ENCODE data around the gene PRDM1.

The PRDM1 gene

DNA sequence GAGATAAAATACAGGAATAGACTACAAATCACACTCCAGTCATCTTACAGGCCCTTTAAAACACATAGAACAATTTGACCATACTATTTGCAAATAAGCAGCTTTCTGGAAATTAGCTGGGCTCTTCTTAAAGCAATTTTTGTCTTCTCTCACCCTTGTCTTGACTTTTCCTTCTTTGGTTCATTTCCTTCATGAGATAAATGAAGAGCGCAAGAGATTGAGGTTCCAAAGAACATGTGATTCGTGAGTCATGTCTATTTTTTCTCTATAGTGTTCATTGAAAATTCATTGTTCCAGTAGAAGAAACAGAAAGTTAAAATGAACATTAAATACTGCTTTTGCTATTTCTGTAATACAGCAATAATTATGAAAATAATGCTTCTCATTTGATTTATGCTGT lies 33.9 kb downstream of the PRDM1 start:
- H3K4me1 ChIP-seq (ENCODE audit: control insufficient read depth, insufficient read depth, low read length), result no peaks in the 10 kb centered on the region
- H3K27me3 ChIP-seq (replicated peaks; ENCODE audit: control insufficient read depth, insufficient read depth, low read length), result no peaks in the 10 kb centered on the region
- no peaks in the 10 kb centered on the region for H3K36me3 ChIP-seq (ENCODE audit: control insufficient read depth, insufficient read depth, low read length, severe bottlenecking)
- H3K9me3 ChIP-seq (ENCODE audit: control insufficient read depth, low read length), result no peaks in the 10 kb centered on the region
- no peak overlapping the region for H3K4me3 ChIP-seq (ENCODE audit: low read length)
- H3K9ac ChIP-seq (ENCODE audit: low read length), result no peak overlapping the region
- DNase-seq (ENCODE audit: low read depth), result no peak

DNA sequence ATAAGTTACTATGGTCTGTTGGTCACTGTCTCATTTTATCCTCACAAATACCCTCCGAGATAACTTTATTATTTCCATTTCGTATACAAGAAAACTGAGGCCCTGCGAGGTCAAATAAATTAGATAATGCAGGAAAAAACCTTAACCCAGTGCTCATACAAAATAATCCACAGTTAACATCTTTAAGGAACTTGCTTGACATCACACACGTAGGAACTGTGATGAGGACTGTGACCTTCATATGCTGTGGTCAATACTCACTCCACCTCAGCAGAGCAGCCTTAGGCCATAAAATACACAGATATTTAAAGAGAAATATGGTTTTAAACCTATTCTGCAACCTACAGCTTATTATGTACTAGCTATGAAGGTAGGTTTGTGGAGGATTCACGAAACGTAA lies 34.3 kb downstream of the PRDM1 start:
- Histone ChIP-seq H3K36me3 (ENCODE audit: control insufficient read depth, insufficient read depth, low read length, severe bottlenecking) (no peaks in the 10 kb centered on the region), H3K9me3 (ENCODE audit: control insufficient read depth, low read length) (no peaks in the 10 kb centered on the region)
- DNase-seq (ENCODE audit: low read depth), result no peak

DNA sequence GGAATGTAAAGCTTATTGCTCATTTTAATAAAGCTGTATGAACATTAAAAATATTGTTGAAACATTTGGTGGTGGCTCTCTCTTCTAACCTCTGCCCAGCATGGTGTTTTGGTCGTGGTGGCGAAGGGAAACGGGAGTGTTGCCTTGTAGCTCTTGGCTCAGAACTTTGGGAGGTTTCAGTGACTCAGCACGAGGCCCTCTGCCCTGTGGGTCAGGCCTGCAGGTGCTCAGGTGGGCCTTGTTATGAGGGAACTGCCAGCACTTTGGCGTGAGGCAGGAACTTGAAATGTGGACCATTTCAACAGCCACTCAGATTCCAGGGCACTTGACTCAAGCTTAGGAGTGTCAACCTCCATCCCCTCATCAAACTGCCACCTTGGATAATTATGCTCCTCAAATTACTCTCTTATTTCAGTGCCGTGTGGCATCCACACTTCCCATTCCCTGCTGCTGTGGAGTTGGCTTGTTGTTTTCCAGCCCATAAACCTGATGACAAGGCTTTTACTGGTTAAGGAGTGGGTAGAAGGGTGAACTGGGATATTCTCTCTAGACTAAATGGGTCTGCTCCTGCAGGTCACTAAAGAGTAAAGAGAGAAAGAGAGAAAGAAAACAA lies 36.3 kb downstream of the PRDM1 start:
- Histone ChIP-seq H3K9me3 (ENCODE audit: control insufficient read depth, low read length) (no peaks in the 10 kb centered on the region), H3K4me3 (ENCODE audit: low read length) (no peak overlapping the region), H3K4me1 (ENCODE audit: control insufficient read depth, insufficient read depth, low read length) (no peaks in the 10 kb centered on the region)

More for the DNA sequence above, 34.3 kb downstream of the PRDM1 start:
- no peak overlapping the region for H3K9ac ChIP-seq (ENCODE audit: low read length)
- no peak overlapping the region for H3K4me3 ChIP-seq (ENCODE audit: low read length)
- no peaks in the 10 kb centered on the region for H3K27me3 ChIP-seq (replicated peaks; ENCODE audit: control insufficient read depth, insufficient read depth, low read length)
- H3K4me1 ChIP-seq (ENCODE audit: control insufficient read depth, insufficient read depth, low read length), result no peaks in the 10 kb centered on the region

DNA sequence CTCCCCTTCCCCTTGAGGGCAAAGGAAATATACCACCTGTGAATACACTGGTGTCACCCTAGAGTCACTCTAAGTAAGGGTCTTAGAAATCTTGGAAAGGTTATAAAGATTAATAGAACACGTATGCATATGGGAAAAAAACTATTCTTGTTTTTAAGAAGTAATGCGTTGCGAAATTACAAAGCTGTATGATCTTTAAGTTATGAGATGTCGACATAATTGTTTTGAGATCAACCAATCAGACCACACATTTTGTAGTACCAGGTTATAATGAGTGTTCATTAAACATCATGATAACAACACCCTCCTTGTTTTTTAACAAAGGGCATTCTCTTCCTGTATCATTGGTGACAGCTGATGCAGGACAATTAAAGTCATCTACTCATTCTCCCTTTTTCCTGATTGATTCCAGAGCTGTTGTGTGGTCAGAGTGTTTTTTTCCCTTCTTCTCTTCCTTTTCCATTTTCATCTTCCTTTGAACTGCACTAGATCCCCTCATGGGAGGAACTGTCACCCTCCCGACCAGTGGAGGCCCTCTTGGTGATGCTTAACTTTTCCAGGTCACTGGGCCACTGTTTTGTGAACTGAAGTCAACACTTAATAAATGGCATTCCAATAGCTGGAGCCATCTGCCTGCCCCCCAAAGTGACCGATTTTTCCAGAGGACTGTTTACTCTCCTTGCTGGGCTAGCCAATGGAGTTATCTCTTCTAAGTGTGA lies 37.0 kb downstream of the PRDM1 start:
- DNase-seq (ENCODE audit: low read depth), result peak; percentile 15
- H3K4me3 ChIP-seq (ENCODE audit: low read length), result no peak overlapping the region
- no peaks in the 10 kb centered on the region for H3K36me3 ChIP-seq (ENCODE audit: control insufficient read depth, insufficient read depth, low read length, severe bottlenecking)
- H3K27me3 ChIP-seq (replicated peaks; ENCODE audit: control insufficient read depth, insufficient read depth, low read length), result no peaks in the 10 kb centered on the region
- no peak overlapping the region for H3K9ac ChIP-seq (ENCODE audit: low read length)
- H3K9me3 ChIP-seq (ENCODE audit: control insufficient read depth, low read length), result no peaks in the 10 kb centered on the region
- no peaks in the 10 kb centered on the region for H3K4me1 ChIP-seq (ENCODE audit: control insufficient read depth, insufficient read depth, low read length)

More for the DNA sequence above, 36.3 kb downstream of the PRDM1 start:
- Histone ChIP-seq H3K36me3 (ENCODE audit: control insufficient read depth, insufficient read depth, low read length, severe bottlenecking) (no peaks in the 10 kb centered on the region), H3K9ac (ENCODE audit: low read length) (no peak overlapping the region), H3K27me3 (replicated peaks; ENCODE audit: control insufficient read depth, insufficient read depth, low read length) (no peaks in the 10 kb centered on the region)
- DNase-seq (ENCODE audit: low read depth), result no peak

DNA sequence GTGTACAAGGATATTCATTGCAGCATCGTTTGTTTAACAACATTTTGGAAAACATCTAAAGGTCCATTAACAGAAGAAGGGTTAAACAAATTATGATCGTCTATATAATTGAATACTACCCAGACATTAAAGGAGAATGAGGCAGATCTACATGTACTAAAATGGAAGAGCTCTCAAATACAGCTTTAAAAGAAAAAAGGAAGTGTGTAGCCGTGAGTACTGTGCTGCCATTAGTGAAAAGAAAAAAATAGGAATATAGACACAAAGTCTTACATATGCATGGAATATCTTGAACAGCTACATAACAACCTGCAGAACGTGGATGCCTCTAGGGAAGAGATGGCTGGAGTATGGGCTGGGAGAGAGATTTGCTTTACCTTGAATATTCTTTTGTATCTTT lies 37.9 kb downstream of the PRDM1 start:
- Histone ChIP-seq H3K9me3 (ENCODE audit: control insufficient read depth, low read length) (no peaks in the 10 kb centered on the region), H3K36me3 (ENCODE audit: control insufficient read depth, insufficient read depth, low read length, severe bottlenecking) (no peaks in the 10 kb centered on the region), H3K4me1 (ENCODE audit: control insufficient read depth, insufficient read depth, low read length) (peaks cover 3% of the 10 kb centered on the region), H3K4me3 (ENCODE audit: low read length) (no peak overlapping the region), H3K27me3 (replicated peaks; ENCODE audit: control insufficient read depth, insufficient read depth, low read length) (no peaks in the 10 kb centered on the region), H3K9ac (ENCODE audit: low read length) (no peak overlapping the region)
- no peak for DNase-seq (ENCODE audit: low read depth)

DNA sequence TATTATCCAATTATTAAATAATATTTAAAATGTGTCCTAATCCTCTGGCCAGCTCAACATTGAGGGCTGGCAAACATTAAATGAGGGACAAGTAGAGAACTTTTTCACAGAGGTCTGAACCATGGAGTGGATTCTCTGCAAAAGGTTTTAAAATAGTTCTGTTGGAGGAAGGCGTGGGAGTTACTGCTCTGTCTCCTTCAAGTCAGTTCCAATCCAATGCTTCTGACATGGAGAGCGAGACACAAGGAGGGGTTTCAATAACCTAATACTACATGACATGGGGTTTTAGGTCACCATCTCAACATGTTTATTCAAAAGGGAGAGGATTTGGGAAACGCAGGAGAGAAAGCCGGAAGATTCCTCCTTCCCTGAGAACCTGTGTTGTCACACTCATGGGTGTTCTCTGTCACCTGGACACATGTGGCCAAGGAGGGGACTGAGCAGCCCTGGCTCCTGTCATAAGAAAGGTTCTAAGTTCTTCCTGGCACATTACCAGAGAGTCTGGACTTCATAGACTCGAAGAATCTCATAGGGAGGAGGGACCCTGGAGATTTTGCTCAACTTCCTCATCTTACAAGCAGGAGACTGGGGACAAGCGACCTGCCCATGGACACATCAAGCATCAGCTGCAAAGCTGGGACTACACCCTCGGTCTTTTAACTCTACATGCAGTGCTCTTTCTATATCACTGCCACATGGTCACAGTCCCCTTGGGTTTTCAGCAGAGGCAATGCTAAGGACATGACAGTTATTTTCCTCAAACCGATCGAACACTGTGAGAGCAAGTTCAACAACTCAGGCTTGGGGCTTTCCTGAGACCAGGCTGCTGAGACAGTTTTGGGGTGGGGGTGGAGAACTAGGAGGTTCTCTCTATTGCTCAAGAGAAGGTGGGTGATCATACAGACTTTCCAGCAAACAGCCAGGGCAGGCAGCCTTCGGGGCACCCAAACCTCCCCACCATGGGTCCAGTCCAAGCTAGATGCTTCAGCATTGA lies 38.6 kb downstream of the PRDM1 start:
- no peak overlapping the region for H3K9ac ChIP-seq (ENCODE audit: low read length)
- no peak for DNase-seq (ENCODE audit: low read depth)
- peaks cover 10% of the 10 kb centered on the region for H3K4me1 ChIP-seq (ENCODE audit: control insufficient read depth, insufficient read depth, low read length)
- H3K27me3 ChIP-seq (replicated peaks; ENCODE audit: control insufficient read depth, insufficient read depth, low read length), result no peaks in the 10 kb centered on the region
- no peak overlapping the region for H3K4me3 ChIP-seq (ENCODE audit: low read length)
- no peaks in the 10 kb centered on the region for H3K36me3 ChIP-seq (ENCODE audit: control insufficient read depth, insufficient read depth, low read length, severe bottlenecking)
- no peaks in the 10 kb centered on the region for H3K9me3 ChIP-seq (ENCODE audit: control insufficient read depth, low read length)

DNA sequence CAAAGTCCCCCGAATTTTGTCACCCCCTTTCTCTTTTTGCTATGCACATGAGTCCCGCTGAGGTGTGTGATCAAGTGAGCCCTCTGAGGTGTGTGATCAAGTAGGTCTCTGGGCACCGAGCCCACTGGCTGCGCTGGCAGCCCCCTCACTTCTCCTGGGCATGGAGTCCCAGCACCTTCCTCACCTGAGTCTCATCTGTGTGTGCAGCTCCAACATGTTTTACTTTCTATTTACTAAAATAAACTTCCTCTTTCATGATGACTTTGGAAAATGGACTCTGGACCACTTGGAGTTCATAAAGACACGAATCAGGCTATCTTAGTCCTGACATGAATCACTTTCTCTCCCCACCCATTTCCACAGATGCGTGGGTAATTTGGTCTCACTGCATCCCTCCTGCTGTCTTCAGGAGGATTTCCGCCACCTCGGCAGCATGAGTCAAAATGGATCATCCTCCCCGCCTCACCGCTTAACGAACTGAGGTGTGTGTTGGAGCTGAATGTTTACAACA lies 39.8 kb downstream of the PRDM1 start:
- no peak overlapping the region for H3K9ac ChIP-seq (ENCODE audit: low read length)
- peaks cover 18% of the 10 kb centered on the region for H3K4me1 ChIP-seq (ENCODE audit: control insufficient read depth, insufficient read depth, low read length)
- H3K9me3 ChIP-seq (ENCODE audit: control insufficient read depth, low read length), result no peaks in the 10 kb centered on the region
- no peaks in the 10 kb centered on the region for H3K27me3 ChIP-seq (replicated peaks; ENCODE audit: control insufficient read depth, insufficient read depth, low read length)
- H3K36me3 ChIP-seq (ENCODE audit: control insufficient read depth, insufficient read depth, low read length, severe bottlenecking), result no peaks in the 10 kb centered on the region
- H3K4me3 ChIP-seq (ENCODE audit: low read length), result no peak overlapping the region
- DNase-seq (ENCODE audit: low read depth), result no peak

DNA sequence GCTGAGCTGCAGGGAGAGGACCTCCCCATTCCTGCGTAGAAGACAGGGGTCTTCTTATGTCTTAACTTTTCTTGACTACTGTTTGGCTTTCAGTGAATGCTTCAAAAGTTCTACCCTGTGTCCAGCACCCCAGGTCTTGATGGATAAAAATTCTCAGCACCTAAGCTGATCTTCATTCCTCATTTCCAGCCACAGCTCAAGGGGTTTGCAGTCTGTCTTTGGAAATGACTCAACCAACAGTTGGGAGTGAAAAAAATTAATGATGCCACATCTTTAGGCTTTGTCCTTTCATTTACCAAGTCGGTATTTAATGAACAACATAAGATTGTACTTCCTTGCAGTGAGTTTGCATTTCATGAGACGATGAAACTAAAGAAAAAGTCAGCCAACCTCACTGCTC lies 40.3 kb downstream of the PRDM1 start:
- H3K4me3 ChIP-seq (ENCODE audit: low read length), result no peak overlapping the region
- no peak for DNase-seq (ENCODE audit: low read depth)

DNA sequence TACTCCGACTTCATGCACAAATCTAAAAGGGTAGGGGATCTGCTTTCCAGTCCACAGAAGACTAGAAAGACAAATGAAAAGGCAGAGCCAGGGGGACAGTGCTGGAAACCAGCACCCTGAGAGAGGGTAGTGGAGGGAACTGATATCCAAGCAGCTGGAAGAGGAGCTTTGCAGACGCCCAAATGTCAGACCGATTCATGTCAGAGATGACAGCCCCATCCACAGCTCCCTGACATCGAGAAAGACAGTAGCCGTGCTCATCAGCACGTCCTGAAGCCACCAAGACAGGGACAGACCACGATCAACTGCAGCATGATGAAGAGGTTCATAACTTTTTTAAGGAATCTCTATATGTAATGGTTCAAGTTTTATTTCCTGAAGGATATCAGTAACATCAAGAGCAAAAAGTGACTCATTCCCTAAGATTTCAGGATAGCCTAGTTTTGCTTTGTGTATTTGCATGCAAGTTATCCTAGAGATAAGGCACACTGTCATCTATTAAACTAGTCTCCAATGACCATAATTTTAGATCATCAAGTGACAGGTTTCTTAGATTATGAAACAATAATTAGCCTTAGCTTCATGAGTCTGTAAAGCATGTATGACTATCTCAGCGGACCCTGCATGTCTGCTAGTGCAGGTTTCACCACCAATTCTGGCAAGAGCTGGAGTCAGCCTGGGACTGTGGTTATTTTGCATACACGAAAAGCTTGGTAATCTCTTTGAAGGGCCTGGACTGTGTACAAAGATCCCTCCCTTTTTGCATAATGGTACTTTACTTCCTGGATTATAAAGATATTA lies 43.0 kb downstream of the PRDM1 start:
- H3K27me3 ChIP-seq (replicated peaks; ENCODE audit: control insufficient read depth, insufficient read depth, low read length), result no peaks in the 10 kb centered on the region
- H3K9ac ChIP-seq (ENCODE audit: low read length), result no peak overlapping the region
- no peaks in the 10 kb centered on the region for H3K36me3 ChIP-seq (ENCODE audit: control insufficient read depth, insufficient read depth, low read length, severe bottlenecking)
- H3K9me3 ChIP-seq (ENCODE audit: control insufficient read depth, low read length), result no peaks in the 10 kb centered on the region
- peaks cover 18% of the 10 kb centered on the region for H3K4me1 ChIP-seq (ENCODE audit: control insufficient read depth, insufficient read depth, low read length)
- peak; percentile 93 for DNase-seq (ENCODE audit: low read depth)
- peak overlapping the region; percentile 57 for H3K4me3 ChIP-seq (ENCODE audit: low read length)

More for the DNA sequence above, 40.3 kb downstream of the PRDM1 start:
- Histone ChIP-seq H3K9ac (ENCODE audit: low read length) (no peak overlapping the region), H3K4me1 (ENCODE audit: control insufficient read depth, insufficient read depth, low read length) (peaks cover 18% of the 10 kb centered on the region), H3K27me3 (replicated peaks; ENCODE audit: control insufficient read depth, insufficient read depth, low read length) (no peaks in the 10 kb centered on the region), H3K36me3 (ENCODE audit: control insufficient read depth, insufficient read depth, low read length, severe bottlenecking) (no peaks in the 10 kb centered on the region), H3K9me3 (ENCODE audit: control insufficient read depth, low read length) (no peaks in the 10 kb centered on the region)

DNA sequence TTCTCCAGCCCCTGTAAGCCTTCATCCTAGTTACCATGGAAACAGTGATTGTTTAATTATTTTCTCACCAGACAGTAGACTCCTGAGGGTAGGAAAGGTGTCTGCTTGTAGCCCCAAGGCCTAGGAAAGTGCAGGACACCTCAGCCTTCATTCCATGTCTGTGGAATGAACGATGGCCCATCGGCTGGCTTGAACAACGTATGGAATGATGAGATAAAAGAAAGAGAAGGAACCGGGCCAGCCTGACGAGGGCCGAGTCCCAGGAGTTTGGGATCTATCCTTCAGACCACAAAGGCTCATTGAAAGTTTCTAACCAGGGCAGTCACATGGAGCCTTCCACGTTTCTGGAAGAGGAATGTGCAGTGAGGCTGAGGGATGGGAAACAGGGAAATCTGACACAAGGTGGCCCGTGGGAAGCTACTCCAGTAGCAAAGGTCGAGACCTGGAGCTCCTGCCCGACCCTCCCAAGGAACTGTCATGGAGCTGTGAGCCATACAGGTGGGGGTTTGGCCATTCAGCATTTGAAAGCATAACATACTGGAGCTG lies 46.1 kb downstream of the PRDM1 start:
- Histone ChIP-seq H3K4me3 (ENCODE audit: low read length) (no peak overlapping the region), H3K36me3 (ENCODE audit: control insufficient read depth, insufficient read depth, low read length, severe bottlenecking) (no peaks in the 10 kb centered on the region), H3K27me3 (replicated peaks; ENCODE audit: control insufficient read depth, insufficient read depth, low read length) (no peaks in the 10 kb centered on the region), H3K9me3 (ENCODE audit: control insufficient read depth, low read length) (no peaks in the 10 kb centered on the region), H3K9ac (ENCODE audit: low read length) (no peak overlapping the region), H3K4me1 (ENCODE audit: control insufficient read depth, insufficient read depth, low read length) (peaks cover 31% of the 10 kb centered on the region)
- DNase-seq (ENCODE audit: low read depth), result no peak

Data from adipocyte (in vitro differentiated cells).